H1 (cell line): ENCODE results near the gene PBX1. TPM values are rescaled to one million over a fixed set of nuclear protein-coding genes. Genes with fewer than 3 reads are reported as not detected.
A peak's percentile ranks its signal among the peaks of the same experiment; 100 is the strongest.

ENCODE experiments used
- CTCF ChIA-PET: fragments of 300-600 bp; sonication (Branson Sonifier 250); formaldehyde crosslinking; loops from one replicate; lab custom pipeline; 2021; ENCODE audit not compliant: partially characterized antibody; lab: Charles Lee
- POLR2A ChIA-PET: fragments of 300-600 bp; sonication (Branson Sonifier 250); formaldehyde crosslinking; loops from one replicate; lab custom pipeline; 2021; ENCODE audit warnings: inconsistent platforms; ENCODE audit not compliant: partially characterized antibody; lab: Charles Lee
- DNase-seq, 2 experiments: peaks; one replicate each; pipeline versions ENCODE4 v3.0.0 to v3.0.0-alpha.2; 2010 to 2022; ENCODE audit warnings: low spot score in 2 of 2, low read depth in 1 of 2, mixed read lengths in 1 of 2
- FAIRE-seq: peaks from 2 replicates; lab custom pipeline; 2011; peaks lifted over from hg19 to GRCh38; lab: Jason Lieb, UNC
- H2AFZ ChIP-seq: 2 replicates; pipeline ENCODE4 v1.8.1; 2012; ENCODE audit warnings: low read length, inconsistent platforms
- H2AK5ac ChIP-seq: 2 replicates; pipeline ENCODE4 v1.6.1; 2013; ENCODE audit warnings: low read depth, low read length
- H2BK120ac ChIP-seq: replicated peaks from 2 replicates; pipeline ENCODE3; 2013; ENCODE audit warnings: low read depth, low read length, inconsistent platforms
- H2BK12ac ChIP-seq: 2 replicates; pipeline ENCODE4 v1.6.1; 2013; ENCODE audit warnings: low read depth, low read length
- H2BK15ac ChIP-seq: 2 replicates; pipeline ENCODE4 v1.6.1; 2013; ENCODE audit warnings: low read length
- H2BK20ac ChIP-seq: 2 replicates; pipeline ENCODE4 v1.6.1; 2013; ENCODE audit warnings: low read length
- H2BK5ac ChIP-seq: 2 replicates; pipeline ENCODE4 v1.6.1; 2013; ENCODE audit warnings: low read depth, low read length
- H3K14ac ChIP-seq: 2 replicates; pipeline ENCODE4 v1.6.1; 2013; ENCODE audit warnings: inconsistent platforms; ENCODE audit not compliant: insufficient read length
- H3K18ac ChIP-seq: 2 replicates; pipeline ENCODE4 v1.6.1; 2013; ENCODE audit warnings: low read length; ENCODE audit errors: extremely low read depth
- H3K23ac ChIP-seq: 2 replicates; pipeline ENCODE4 v1.6.1; 2013; ENCODE audit warnings: inconsistent platforms; ENCODE audit not compliant: insufficient read length
- H3K23me2 ChIP-seq: 2 replicates; pipeline ENCODE4 v1.6.1; 2013; ENCODE audit warnings: low read depth, low read length
- H3K27ac ChIP-seq: 2 replicates; pipeline ENCODE4 v1.6.1; 2011; ENCODE audit warnings: low read depth, low read length, inconsistent platforms
- H3K27me3 ChIP-seq, 4 experiments: replicated peaks in 1 of 4; 1 replicate in 1 of 4; 2 replicates in 3 of 4; pipeline versions ENCODE4 v1.6.1 to v1.8.1; 2011 to 2013; ENCODE audit warnings: low read length in 3 of 4, mild to moderate bottlenecking in 3 of 4, inconsistent platforms in 2 of 4, mixed read lengths in 2 of 4, moderate library complexity in 1 of 4; ENCODE audit not compliant: control insufficient read depth in 3 of 4, insufficient read depth in 3 of 4; ENCODE audit errors: extremely low read depth in 1 of 4
- H3K36me3 ChIP-seq, 4 experiments: 2 replicates each; pipeline versions ENCODE4 v1.6.1 to v1.8.1; 2011 to 2013; ENCODE audit warnings: mild to moderate bottlenecking in 4 of 4, low read length in 3 of 4, moderate library complexity in 2 of 4, control low read depth in 1 of 4, inconsistent platforms in 1 of 4; ENCODE audit not compliant: insufficient read depth in 4 of 4, control insufficient read depth in 2 of 4
- H3K4ac ChIP-seq: replicated peaks from 2 replicates; pipeline ENCODE3; 2013; ENCODE audit warnings: low read length, low read depth, mixed read lengths, inconsistent platforms; ENCODE audit not compliant: insufficient read length
- H3K4me1 ChIP-seq, 4 experiments: replicated peaks in 1 of 4; 1 replicate in 1 of 4; 2 replicates in 3 of 4; pipeline versions ENCODE4 v1.6.1 to v1.8.1; 2011 to 2013; ENCODE audit warnings: low read length in 3 of 4, inconsistent platforms in 2 of 4, mixed read lengths in 1 of 4; ENCODE audit not compliant: insufficient read depth in 4 of 4, control insufficient read depth in 3 of 4
- H3K4me2 ChIP-seq, 2 experiments: 2 replicates each; pipeline versions ENCODE4 v1.6.1 to v1.8.1; 2011 to 2013; ENCODE audit warnings: low read depth in 2 of 2, low read length in 2 of 2, control low read depth in 1 of 2, inconsistent platforms in 1 of 2, mild to moderate bottlenecking in 1 of 2; ENCODE audit not compliant: insufficient read depth in 1 of 2
- H3K4me3 ChIP-seq, 4 experiments: fragments of 200-600, 300-600 bp in 1 of 4; sonication (generic), shearing (Covaris generic), sonication (Bioruptor Twin) in 1 of 4; 2 replicates each; pipeline versions ENCODE4 v1.5.1 to v1.8.1; 2011 to 2016; ENCODE audit warnings: low read length in 4 of 4, low read depth in 3 of 4, control low read depth in 2 of 4, inconsistent platforms in 2 of 4, mild to moderate bottlenecking in 2 of 4, mixed read lengths in 1 of 4, moderate library complexity in 1 of 4; ENCODE audit not compliant: insufficient read depth in 2 of 4; ENCODE audit errors: extremely low read depth in 1 of 4
- H3K56ac ChIP-seq: replicated peaks from 2 replicates; pipeline ENCODE3; 2013; ENCODE audit warnings: low read depth, mild to moderate bottlenecking, mixed read lengths, low read length, inconsistent platforms; ENCODE audit not compliant: insufficient read length
- H3K79me1 ChIP-seq: 2 replicates; pipeline ENCODE4 v1.6.1; 2013; ENCODE audit warnings: low read depth, low read length, control low read depth
- H3K79me2 ChIP-seq, 2 experiments: 2 replicates each; pipeline versions ENCODE4 v1.6.1 to v1.8.1; 2012 to 2013; ENCODE audit warnings: low read length in 2 of 2, mild to moderate bottlenecking in 2 of 2, inconsistent platforms in 1 of 2; ENCODE audit not compliant: insufficient read depth in 2 of 2, control insufficient read depth in 1 of 2
- H3K9ac ChIP-seq, 4 experiments: replicated peaks in 1 of 4; 1 replicate in 1 of 4; 2 replicates in 3 of 4; pipeline versions ENCODE4 v1.6.1 to v1.8.1; 2011 to 2013; ENCODE audit warnings: low read depth in 3 of 4, low read length in 3 of 4, control low read depth in 2 of 4, mild to moderate bottlenecking in 2 of 4, moderate library complexity in 2 of 4, inconsistent platforms in 1 of 4; ENCODE audit errors: extremely low read depth in 1 of 4
- H3K9me3 ChIP-seq, 2 experiments: 2 replicates each; pipeline versions ENCODE4 v1.6.1 to v1.8.1; 2012 to 2013; ENCODE audit warnings: mild to moderate bottlenecking in 2 of 2, moderate library complexity in 2 of 2, control low read depth in 1 of 2, inconsistent platforms in 1 of 2, low read depth in 1 of 2, low read length in 1 of 2, mixed read lengths in 1 of 2; ENCODE audit not compliant: insufficient read depth in 2 of 2
- H4K20me1 ChIP-seq, 2 experiments: replicated peaks in 1 of 2; 2 replicates each; pipeline versions ENCODE3 to v1.8.1; 2011 to 2013; ENCODE audit warnings: inconsistent platforms in 2 of 2, low read length in 2 of 2, mild to moderate bottlenecking in 1 of 2; ENCODE audit not compliant: insufficient read depth in 2 of 2, control insufficient read depth in 1 of 2
- H4K5ac ChIP-seq: 2 replicates; pipeline ENCODE4 v1.6.1; 2013; ENCODE audit warnings: low read length, low read depth, mixed read lengths, inconsistent platforms; ENCODE audit not compliant: insufficient read length
- H4K8ac ChIP-seq: 2 replicates; pipeline ENCODE4 v1.8.0; 2013; ENCODE audit warnings: mild to moderate bottlenecking, moderate library complexity, low read length, inconsistent platforms; ENCODE audit not compliant: insufficient read depth; ENCODE audit errors: extremely low read depth
- H4K91ac ChIP-seq: replicated peaks from 2 replicates; pipeline ENCODE3; 2013; ENCODE audit warnings: low read length, mixed read lengths, inconsistent platforms; ENCODE audit not compliant: insufficient read length
- BACH1 ChIP-seq: IDR thresholded peaks from 2 replicates; pipeline ENCODE4 v1.6.1; 2012; ENCODE audit warnings: low read length, improper control_type of control experiment
- CEBPB ChIP-seq: IDR thresholded peaks from 2 replicates; pipeline ENCODE4 v1.6.1; 2012; ENCODE audit warnings: low read depth, low read length
- EP300 ChIP-seq, 2 experiments: IDR thresholded peaks; 1 replicate in 1 of 2; 2 replicates in 1 of 2; pipeline ENCODE4 v1.6.1; 2011 to 2012; ENCODE audit warnings: low read depth in 2 of 2, low read length in 2 of 2, mild to moderate bottlenecking in 2 of 2, borderline replicate concordance in 1 of 2, inconsistent platforms in 1 of 2, moderate library complexity in 1 of 2
- HDAC6 ChIP-seq: IDR thresholded peaks from one replicate; pipeline ENCODE4 v1.7.1; 2012; ENCODE audit warnings: low read depth, mild to moderate bottlenecking, inconsistent platforms, low read length, moderate library complexity
- KDM1A ChIP-seq: fragments of 200-600, 300-600 bp; sonication (generic); IDR thresholded peaks from 2 replicates; pipeline ENCODE4 v1.7.1; 2016; ENCODE audit warnings: mild to moderate bottlenecking, low read length, borderline replicate concordance
- MAFK ChIP-seq: IDR thresholded peaks from 2 replicates; pipeline ENCODE4 v1.6.1; 2012; ENCODE audit warnings: low read depth, mild to moderate bottlenecking, improper control_type of control experiment, low read length
- NANOG ChIP-seq: IDR thresholded peaks from 2 replicates; pipeline ENCODE4 v1.6.1; 2011; ENCODE audit warnings: low read length, low read depth, mild to moderate bottlenecking, inconsistent platforms; ENCODE audit not compliant: insufficient read depth, poor library complexity, severe bottlenecking
- NRF1 ChIP-seq: IDR thresholded peaks from 2 replicates; pipeline ENCODE4 v1.6.1; 2011; ENCODE audit warnings: mild to moderate bottlenecking, low read depth, low read length, improper control_type of control experiment
- SIN3A ChIP-seq, 2 experiments: IDR thresholded peaks in 1 of 2; conservative IDR thresholded peaks in 1 of 2; 2 replicates each; pipeline ENCODE4 v1.6.1; 2011 to 2012; ENCODE audit warnings: low read length in 2 of 2, improper control_type of control experiment in 1 of 2, low read depth in 1 of 2, mild to moderate bottlenecking in 1 of 2
- TCF12 ChIP-seq: IDR thresholded peaks from 2 replicates; pipeline ENCODE4 v1.6.1; 2011; ENCODE audit warnings: low read depth, mild to moderate bottlenecking, low read length
- ZNF274 ChIP-seq: IDR thresholded peaks from 2 replicates; pipeline ENCODE4 v1.7.0; 2012; ENCODE audit warnings: low read length, borderline replicate concordance; ENCODE audit errors: extremely low read depth
- WGBS, 2 experiments: shearing (Covaris generic) in 1 of 2; methylation state at CpG; one replicate each; pipeline versions ENCODE4 v1.1.6 to v1.1.7; 2013 to 2015; ENCODE audit warnings: low lambda C conversion rate in 2 of 2, mixed read lengths in 2 of 2, inconsistent platforms in 1 of 2, low coverage in 1 of 2, missing lambda C conversion rate in 1 of 2; ENCODE audit not compliant: insufficient replicate concordance in 2 of 2, insufficient coverage in 1 of 2, insufficient read length in 1 of 2; ENCODE audit errors: extremely low coverage in 1 of 2, missing lambda C conversion rate in 1 of 2; 5-methylcytosine and 5-hydroxymethylcytosine counted together
- polyA plus RNA-seq, 7 experiments: library from polyadenylated mRNA; depleted of rRNA in 3 of 7; stranded (reverse) in 5 of 7; unstranded in 2 of 7; fragments of >200 nt in 5 of 7; fragments of 200-250 nt in 2 of 7; gene quantifications; 1 replicate in 5 of 7; 2 replicates in 1 of 7; 4 replicates in 1 of 7; pipeline versions ENCODE4 v1.2.1 to v1.2.3, GENCODE V29; 2011 to 2013; ENCODE audit warnings: missing spikeins in 2 of 7, mixed read lengths in 2 of 7
- total RNA-seq: library from RNA; stranded (reverse); fragmentation: NEBNext Ultra II Directional; extraction: Animal tissue kit (Norgen Biotek cat#: 25700); gene quantifications from 2 replicates; pipeline ENCODE4 v1.2.1, GENCODE V29; 2021

Gene PBX1
- total and polyA plus RNA-seq, 2 of the 8 experiments (the other 6 are each of a cell fraction or from before 2014, with no cell fraction given), result 87.4 to 124 TPM

GRCh38 chr1:164659621-164660411, 100.8 kb downstream of the PBX1 start:
- Histone ChIP-seq H3K4me3 (peak overlapping the region in 1 of 4 experiments; percentile 32; a peak in 1 of 8 replicates), H3K4me1 (peaks cover 6 to 17% (median 16%) of the 10 kb centered on the region in 4 experiments; a peak in 6 of 7 replicates), H3K18ac (no peak overlapping the region), H3K23me2 (no peaks in the 10 kb centered on the region), H4K91ac (no peak overlapping the region), H3K14ac (no peak overlapping the region), H2BK120ac (no peak overlapping the region), H3K27me3 (no peaks in the 10 kb centered on the region), H4K20me1 (peaks cover 17 to 18% of the 10 kb centered on the region in 2 experiments), H3K79me2 (peaks cover 15 to 96% of the 10 kb centered on the region in 2 experiments), H2BK12ac (no peak overlapping the region), H2AFZ (no peak overlapping the region), H2AK5ac (0 out of 2 replicates have a peak overlapping the region, but pooled peaks have one; percentile 1), H3K9me3 (no peaks in the 10 kb centered on the region), H4K5ac (no peak overlapping the region), H3K36me3 (no peaks in the 10 kb centered on the region), H3K4ac (peak overlapping the region; percentile 22), H3K4me2 (peak overlapping the region; percentile 33 to 61; a peak in 3 of 4 replicates), H4K8ac (no peak overlapping the region; the same call in 1 of the 2 replicates), H3K56ac (no peak overlapping the region), H3K23ac (no peak overlapping the region), H3K27ac (peak overlapping the region; percentile 60), H3K79me1 (peaks cover 23% of the 10 kb centered on the region), H3K9ac (0 out of 7 replicates have a peak overlapping the region, but pooled peaks of 1 of the 4 experiments have one; percentile 18), H2BK15ac (no peak overlapping the region), H2BK5ac (0 out of 2 replicates have a peak overlapping the region, but pooled peaks have one; percentile 3), H2BK20ac (no peak overlapping the region)
- POLR2A ChIA-PET, result interaction anchor here (0.6 to 2.0 kb wide), 3 partner anchors 11 to 101 kb away, joined by 3 to 6 read pairs (median 3); partner anchors contain the start of gene PBX1
- CTCF ChIA-PET, result interaction anchor here (0.6 to 4.0 kb wide), 13 partner anchors 9 to 149 kb away, joined by 3 to 16 read pairs (median 3); no protein-coding TSS in a partner anchor
- DNase-seq (no peak), FAIRE-seq (peak; percentile 81)
- WGBS, 2 experiments, result 72% methylated on average over 4 of the region's 4 CpGs; no CpG with 5 or more reads in 1 of the 2 experiments
- TF ChIP-seq MAFK (no peak), KDM1A (no peak), CEBPB (no peak), NANOG (no peak), EP300 (IDR thresholded peaks at IDR 0.05; ENCODE audit: borderline replicate concordance in 1 of 2, low read depth in 2 of 2, low read length in 2 of 2) (no peak), SIN3A (conservative IDR thresholded peaks at IDR 0.05 in 1 of 2, IDR thresholded peaks at IDR 0.05 in 1 of 2; ENCODE audit: low read depth in 1 of 2, low read length in 2 of 2) (no peak), NRF1 (no peak), BACH1 (no peak), TCF12 (peak; percentile 97), HDAC6 (no peak), ZNF274 (no peak)
